GM12878 (cell line): ENCODE results near the gene NEGR1. TPM values are rescaled to one million over a fixed set of nuclear protein-coding genes. Genes with fewer than 3 reads are reported as not detected.

ENCODE experiments used
- ATAC-seq: fragments of 200-7000 bp; cut with Tn5 transposase; 3 replicates; pipeline ENCODE4 v1.9.1; 2020; ENCODE audit warnings: mild to moderate bottlenecking, moderate library complexity
- BruUV-seq: library from RNA; stranded (reverse); fragments of 400-500 nt; replicated peaks from 2 replicates; lab custom pipeline; 2021; lab: Mats Ljungman, UMichigan
- CTCF ChIA-PET: fragments of 300-600 bp; sonication (Branson Sonifier 250); formaldehyde crosslinking; extraction: SDS; loops from one replicate; lab custom pipeline; 2021; ENCODE audit warnings: inconsistent platforms; lab: Yijun Ruan, JAX
- POLR2A ChIA-PET: fragments of 350-600 bp; formaldehyde crosslinking; extraction: SDS; loops from one replicate; lab custom pipeline; 2021; ENCODE audit warnings: inconsistent platforms; lab: Charles Lee
- RAD21 ChIA-PET: fragments of 300-600 bp; sonication (Branson Sonifier 250); formaldehyde crosslinking; loops from one replicate; lab custom pipeline; 2023; ENCODE audit warnings: antibody characterized with exemption; ENCODE audit not compliant: unreplicated experiment; lab: Charles Lee
- SMC1A ChIA-PET: fragments of 300-600 bp; sonication (Branson Sonifier 250); formaldehyde crosslinking; loops from one replicate; lab custom pipeline; 2023; ENCODE audit not compliant: unreplicated experiment, uncharacterized antibody; lab: Charles Lee
- DNase-seq: peaks from one replicate; pipeline ENCODE4 v3.0.0-alpha.2; 2011; ENCODE audit warnings: low read depth, low spot score
- FAIRE-seq: peaks from 3 replicates; lab custom pipeline; 2011; peaks lifted over from hg19 to GRCh38; lab: Jason Lieb, UNC
- H2AFZ ChIP-seq: 2 replicates; pipeline ENCODE4 v1.6.0; 2011; ENCODE audit warnings: low read depth, low read length, control low read depth; ENCODE audit not compliant: control insufficient read depth
- H3K27ac ChIP-seq: 2 replicates; pipeline ENCODE4 v1.5.1; 2011; ENCODE audit warnings: control low read depth; ENCODE audit not compliant: control insufficient read depth, insufficient read depth
- H3K27me3 ChIP-seq, 2 experiments: replicated peaks in 1 of 2; 2 replicates each; pipeline versions ENCODE4 v1.6.0 to v1.6.1; 2011; ENCODE audit warnings: low read length in 1 of 2; ENCODE audit not compliant: control insufficient read depth in 2 of 2, insufficient read depth in 2 of 2
- H3K36me3 ChIP-seq, 2 experiments: 2 replicates each; pipeline ENCODE4 v1.5.1; 2011; ENCODE audit warnings: low read length in 1 of 2; ENCODE audit not compliant: control insufficient read depth in 2 of 2, insufficient read depth in 2 of 2
- H3K4me1 ChIP-seq: 2 replicates; pipeline ENCODE4 v1.6.1; 2011; ENCODE audit warnings: mild to moderate bottlenecking, low read length, moderate library complexity, mixed read lengths; ENCODE audit not compliant: control insufficient read depth, insufficient read depth
- H3K4me2 ChIP-seq: 2 replicates; pipeline ENCODE4 v1.6.0; 2011; ENCODE audit warnings: control low read depth; ENCODE audit not compliant: control insufficient read depth, insufficient read depth
- H3K4me3 ChIP-seq: fragments of 200-600 bp; sonication (generic); 2 replicates; pipeline ENCODE4 v1.5.1; 2016
- H3K79me2 ChIP-seq: 2 replicates; pipeline ENCODE4 v1.6.0; 2011; ENCODE audit warnings: low read length; ENCODE audit not compliant: control insufficient read depth, insufficient read depth
- H3K9ac ChIP-seq: 2 replicates; pipeline ENCODE4 v1.8.0; 2011; ENCODE audit warnings: low read length, control low read depth, mixed read lengths; ENCODE audit not compliant: control insufficient read depth, insufficient read depth
- H3K9me3 ChIP-seq: replicated peaks from 3 replicates; pipeline ENCODE4 v1.5.1; 2011; ENCODE audit warnings: mild to moderate bottlenecking, low read length; ENCODE audit not compliant: control insufficient read depth, insufficient read depth
- H4K20me1 ChIP-seq: 2 replicates; pipeline ENCODE4 v1.6.0; 2011; ENCODE audit not compliant: control insufficient read depth, insufficient read depth
- BCL11A ChIP-seq: IDR thresholded peaks from 2 replicates; pipeline ENCODE4 v1.6.1; 2011; ENCODE audit warnings: low read depth, low read length
- HCFC1 ChIP-seq: fragments of 150-350 bp; IDR thresholded peaks from 2 replicates; pipeline ENCODE4 v1.6.1; 2014; ENCODE audit warnings: low read length
- MTA3 ChIP-seq: IDR thresholded peaks from 2 replicates; pipeline ENCODE4 v1.6.1; 2012; ENCODE audit warnings: low read length, inconsistent platforms, borderline replicate concordance
- NR2C2 ChIP-seq: IDR thresholded peaks from 2 replicates; pipeline ENCODE4 v1.6.1; 2011; ENCODE audit warnings: borderline replicate concordance, low read depth; ENCODE audit not compliant: control insufficient read depth, insufficient read length
- POLR2AphosphoS5 ChIP-seq: IDR thresholded peaks from 2 replicates; pipeline ENCODE4 v1.6.1; 2011; ENCODE audit warnings: mild to moderate bottlenecking, low read length, inconsistent platforms
- RAD21 ChIP-seq: IDR thresholded peaks from 2 replicates; pipeline ENCODE4 v1.6.1; 2011; ENCODE audit warnings: mild to moderate bottlenecking, low read depth, low read length, moderate library complexity; ENCODE audit not compliant: insufficient read depth
- SMARCA5 ChIP-seq: fragments of 450-650 bp; IDR thresholded peaks from 2 replicates; pipeline ENCODE4 v1.6.1; 2017; ENCODE audit warnings: mild to moderate bottlenecking
- STAT1 ChIP-seq: fragments of 450-650 bp; conservative IDR thresholded peaks from 2 replicates; pipeline ENCODE4 v1.6.1; 2014; ENCODE audit warnings: antibody characterized with exemption, mild to moderate bottlenecking
- TCF3 ChIP-seq: IDR thresholded peaks from 2 replicates; pipeline ENCODE4 v1.6.1; 2012; ENCODE audit warnings: low read depth, mild to moderate bottlenecking, low read length, borderline replicate concordance; ENCODE audit not compliant: insufficient read depth
- ZBTB33 ChIP-seq: fragments of 450-650 bp; IDR thresholded peaks from 2 replicates; pipeline ENCODE4 v1.6.1; 2017; ENCODE audit warnings: mild to moderate bottlenecking
- WGBS: methylation state at CpG from one replicate; pipeline ENCODE4 v1.1.6; 2016; ENCODE audit warnings: low lambda C conversion rate; ENCODE audit not compliant: insufficient replicate concordance, insufficient coverage; ENCODE audit errors: missing lambda C conversion rate; 5-methylcytosine and 5-hydroxymethylcytosine counted together
- in situ Hi-C: fragments of 300-500 bp; cut with MboI; formaldehyde crosslinking; loops from 9 replicates; pipeline ENCODE4 v1.14.3; 2018; ENCODE audit warnings: mixed read lengths
- intact Hi-C: fragments of 100-400 bp; cut with micrococcal nuclease; formaldehyde crosslinking; loops from one replicate; pipeline ENCODE4 v1.14.2; 2022; ENCODE audit not compliant: unreplicated experiment
- polyA plus RNA-seq, 11 experiments: library from polyadenylated mRNA; depleted of rRNA in 4 of 11; unstranded in 6 of 11; stranded (reverse) in 5 of 11; fragments of >200 nt; fragmentation: Nextera tagmentation in 4 of 11; fragmentation: Illumina TruSeq in 1 of 11; extraction: Ambion mirVana in 4 of 11; extraction: Trizol in 1 of 11; gene quantifications; 1 replicate in 1 of 11; 2 replicates in 10 of 11; pipeline versions ENCODE4 v1.2.1 to v1.2.3, GENCODE V29; 2011 to 2016; ENCODE audit warnings: inconsistent platforms in 2 of 11, missing spikeins in 2 of 11, low read depth in 1 of 11
- total RNA-seq, 4 experiments: library from RNA; depleted of rRNA in 3 of 4; stranded (reverse); fragments of >200 nt in 3 of 4; fragmentation: Illumina TruSeq in 1 of 4; extraction: Trizol in 1 of 4; gene quantifications; 2 replicates each; pipeline versions ENCODE4 v1.2.1 to v1.2.3, GENCODE V29; 2013 to 2021

NEGR1 gene
- total and polyA plus RNA-seq, 10 of the 15 experiments (the other 5 are each of a cell fraction or from before 2014, with no cell fraction given) = under 0.01 to 0.03 (median 0.01) TPM; not detected in 7

GRCh38 chr1:72326494-72326893, 44.2 kb upstream of the NEGR1 start:
- Histone ChIP-seq H3K36me3 (no peaks in the 10 kb centered on the region), H3K27ac (no peak overlapping the region), H3K79me2 (no peaks in the 10 kb centered on the region), H4K20me1 (no peaks in the 10 kb centered on the region), H3K4me2 (no peak overlapping the region), H3K4me3 (no peak overlapping the region), H3K4me1 (no peaks in the 10 kb centered on the region), H3K27me3 (no peaks in the 10 kb centered on the region), H3K9ac (no peak overlapping the region), H2AFZ (no peak overlapping the region), H3K9me3 (no peaks in the 10 kb centered on the region)
- intact Hi-C loops (no loop called here), in situ Hi-C loops (no loop called here)
- ChIA-PET CTCF (no interaction called here), RAD21 (no interaction called here), SMC1A (no interaction called here), POLR2A (no interaction called here)
- ATAC-seq = no peak
- no peak for DNase-seq
- whole genome bisulfite sequencing = no CpG with 5 or more reads among the region's 2 CpGs
- no peak for FAIRE-seq
- BruUV-seq = no TSS peak
- TF ChIP-seq STAT1 (no peak), BCL11A (no peak), HCFC1 (no peak)

DNA sequence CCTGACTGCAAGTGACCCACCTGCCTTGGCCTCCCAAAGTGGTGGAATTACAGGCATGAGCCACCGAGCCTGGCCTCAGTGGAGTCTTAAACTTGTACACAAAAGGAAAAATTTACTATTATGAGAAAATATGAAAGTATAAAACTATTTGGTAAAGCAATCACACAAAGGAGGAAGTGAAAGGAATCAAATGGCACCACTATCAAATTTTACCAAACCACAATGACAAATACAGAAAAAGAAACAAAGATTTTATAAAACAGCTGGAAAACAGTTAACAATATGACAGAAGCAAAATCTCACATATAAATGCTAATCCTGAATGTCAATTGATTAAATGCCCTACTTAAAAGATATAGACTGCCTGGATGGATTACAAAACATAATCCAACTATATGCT, 42.1 kb upstream of the NEGR1 start:
- Histone ChIP-seq H3K36me3 (no peaks in the 10 kb centered on the region), H3K27ac (no peak overlapping the region), H3K9ac (no peak overlapping the region), H2AFZ (no peak overlapping the region), H3K4me1 (no peaks in the 10 kb centered on the region), H3K4me3 (no peak overlapping the region), H3K4me2 (no peak overlapping the region), H3K9me3 (no peaks in the 10 kb centered on the region), H3K79me2 (no peaks in the 10 kb centered on the region), H3K27me3 (no peaks in the 10 kb centered on the region), H4K20me1 (no peaks in the 10 kb centered on the region)
- intact Hi-C loops = no loop called here
- POLR2A ChIA-PET = no interaction called here
- no CpG with 5 or more reads among the region's 1 CpG for WGBS
- in situ Hi-C loops = no loop called here
- CTCF ChIA-PET = no interaction called here
- no peak for DNase-seq
- FAIRE-seq = no peak
- BruUV-seq = no TSS peak
- no peak for ATAC-seq
- RAD21 ChIA-PET = no interaction called here
- TF ChIP-seq TCF3 (no peak), ZBTB33 (no peak), POLR2AphosphoS5 (no peak), MTA3 (no peak), RAD21 (no peak), NR2C2 (no peak), SMARCA5 (no peak)
- SMC1A ChIA-PET = no interaction called here
